HG03342 (cell line): ENCODE results near the gene TRNAU1AP.
"Not testable (repeated sequence)": the region's sequence is repeated elsewhere in the genome, so short reads cannot be mapped to it uniquely, and the experiment has no call there.

Experiments
- ATAC-seq: cut with Tn5 transposase; IDR thresholded peaks from one replicate; pipeline ENCODE4 v1.9.1; 2021; ENCODE audit warnings: mild to moderate bottlenecking, moderate library complexity; ENCODE audit not compliant: unreplicated experiment

Gene TRNAU1AP

DNA sequence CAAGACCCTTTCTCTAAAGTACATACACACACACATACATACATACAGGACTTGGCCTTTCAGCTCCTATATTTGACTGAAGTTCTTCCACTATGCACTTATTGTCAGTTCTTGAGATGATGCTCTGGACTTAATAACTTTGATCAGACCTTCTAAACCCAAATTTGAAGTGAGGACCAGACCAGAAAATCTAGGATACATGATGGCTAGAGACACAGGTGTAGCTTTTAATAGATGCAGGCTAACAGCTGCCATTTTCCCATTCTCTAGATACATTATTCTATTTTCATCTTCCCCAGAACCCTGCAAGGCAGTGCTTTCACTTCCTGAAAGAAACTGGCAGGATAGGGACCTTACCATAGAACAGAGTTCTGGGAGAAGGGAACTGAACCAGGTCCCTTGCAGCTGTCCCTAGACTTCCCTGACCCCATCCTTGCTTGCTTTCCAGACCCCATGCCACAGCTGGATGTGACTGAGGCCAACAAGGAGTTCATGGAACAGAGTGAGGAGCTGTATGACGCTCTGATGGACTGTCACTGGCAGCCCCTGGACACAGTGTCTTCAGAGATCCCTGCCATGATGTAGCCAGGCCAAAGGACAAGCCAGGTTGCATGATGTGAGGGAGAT is 24.3 kb downstream of the TRNAU1AP start:
- no peak for ATAC-seq

DNA sequence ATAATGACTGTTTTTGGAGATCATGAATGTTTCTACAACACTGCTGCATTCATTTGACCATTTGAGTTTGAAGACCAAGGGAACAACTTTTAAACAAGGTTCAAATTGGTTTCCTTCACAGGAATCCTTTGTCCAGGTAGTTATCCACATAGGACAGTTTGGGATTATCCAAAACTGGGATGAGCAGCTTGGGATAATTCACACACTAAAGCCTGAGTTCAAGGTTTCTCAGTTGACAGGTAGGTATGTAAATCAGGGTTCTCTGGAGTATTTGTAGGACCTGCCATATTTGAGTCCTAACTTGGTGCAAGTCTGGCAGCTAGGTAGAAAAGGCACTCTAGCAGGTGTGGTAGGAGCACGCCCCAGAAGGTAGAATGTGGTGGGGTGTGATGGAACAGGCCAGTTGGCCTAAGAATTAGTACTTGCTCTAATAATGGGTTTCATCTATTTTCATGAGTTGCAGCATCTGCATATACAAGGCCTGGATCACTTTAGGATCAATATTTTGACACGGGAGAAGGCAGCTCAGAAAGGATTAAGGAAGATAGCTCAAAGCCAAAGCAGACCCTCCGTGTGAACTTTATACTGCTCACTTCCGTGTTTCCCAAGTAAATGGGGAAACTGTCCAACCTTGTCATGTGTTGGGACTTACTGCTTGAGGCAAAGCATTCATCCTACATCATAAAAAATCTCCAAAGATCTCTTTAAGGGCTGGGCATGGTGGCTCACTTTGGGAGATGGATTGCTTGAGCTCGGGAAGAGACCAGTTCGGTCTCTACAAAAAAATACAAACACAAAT is 25.1 kb downstream of the TRNAU1AP start:
- ATAC-seq: no peak

DNA sequence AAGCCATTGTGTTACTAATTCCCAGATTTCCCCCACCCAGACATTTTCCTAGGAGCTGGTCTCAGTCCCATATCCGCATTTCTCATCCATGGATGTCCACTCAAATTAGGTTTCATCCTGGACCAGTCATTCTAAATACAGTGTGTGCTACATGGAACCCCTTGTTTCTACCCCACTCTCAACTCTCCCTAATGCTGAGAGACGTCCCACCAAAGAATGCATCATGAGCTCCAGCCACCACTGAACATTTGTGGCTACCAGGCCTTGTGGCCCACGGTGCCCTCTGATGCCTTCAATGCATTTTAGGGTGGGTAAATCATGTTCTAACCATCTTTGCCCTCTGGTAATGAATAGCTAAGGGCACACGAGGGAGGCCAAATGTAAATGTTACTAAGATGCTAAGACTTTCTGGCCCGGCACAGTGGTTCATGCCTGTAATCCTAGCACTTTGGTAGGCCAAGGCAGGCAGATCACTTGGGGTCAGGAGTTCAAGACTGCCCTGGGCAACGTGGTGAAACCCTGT is 25.9 kb downstream of the TRNAU1AP start:
- ATAC-seq: no peak

- ATAC-seq: no peak
Observed at GRCh38 chr1:28579401-28579800, 26.5 kb downstream of the TRNAU1AP start.

DNA sequence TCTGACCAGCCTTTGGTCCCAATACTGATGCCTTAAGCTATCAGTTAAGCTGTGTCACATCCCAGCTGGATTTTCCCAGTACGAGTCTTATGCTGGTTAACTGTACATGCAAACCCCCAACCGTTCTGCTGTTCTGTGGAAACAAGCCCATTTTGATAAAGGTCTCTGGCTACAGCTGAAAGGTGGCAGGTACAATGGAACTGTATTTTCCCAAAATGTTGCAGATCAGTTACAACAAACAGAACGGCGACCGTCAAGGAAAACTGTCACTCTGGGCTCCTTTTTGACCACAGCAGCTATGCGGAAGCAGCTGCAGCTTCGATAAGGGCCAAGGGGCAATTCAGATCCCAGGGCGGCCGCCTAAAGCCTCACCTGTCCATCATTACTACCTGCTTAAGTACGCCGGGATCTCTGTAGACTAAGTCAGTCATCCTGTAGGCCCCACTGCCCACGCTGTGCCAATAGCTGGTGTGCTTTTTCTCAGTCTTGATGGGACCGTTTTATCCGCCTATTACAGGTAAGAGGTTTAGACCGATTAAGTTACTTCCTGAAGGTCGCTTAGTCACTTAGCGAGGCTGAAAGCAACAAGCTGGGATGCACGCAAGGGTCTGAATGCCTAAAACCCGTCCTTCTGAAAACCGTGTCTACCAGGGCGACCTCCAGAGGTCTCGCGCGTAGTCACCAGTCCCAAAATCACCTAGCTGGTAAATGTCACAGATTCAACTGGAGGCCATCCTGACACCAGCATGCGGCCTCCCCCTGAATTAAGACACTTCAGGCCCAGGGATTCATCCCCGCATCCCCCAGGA is 28.0 kb downstream of the TRNAU1AP start:
- ATAC-seq: peak; percentile 13

DNA sequence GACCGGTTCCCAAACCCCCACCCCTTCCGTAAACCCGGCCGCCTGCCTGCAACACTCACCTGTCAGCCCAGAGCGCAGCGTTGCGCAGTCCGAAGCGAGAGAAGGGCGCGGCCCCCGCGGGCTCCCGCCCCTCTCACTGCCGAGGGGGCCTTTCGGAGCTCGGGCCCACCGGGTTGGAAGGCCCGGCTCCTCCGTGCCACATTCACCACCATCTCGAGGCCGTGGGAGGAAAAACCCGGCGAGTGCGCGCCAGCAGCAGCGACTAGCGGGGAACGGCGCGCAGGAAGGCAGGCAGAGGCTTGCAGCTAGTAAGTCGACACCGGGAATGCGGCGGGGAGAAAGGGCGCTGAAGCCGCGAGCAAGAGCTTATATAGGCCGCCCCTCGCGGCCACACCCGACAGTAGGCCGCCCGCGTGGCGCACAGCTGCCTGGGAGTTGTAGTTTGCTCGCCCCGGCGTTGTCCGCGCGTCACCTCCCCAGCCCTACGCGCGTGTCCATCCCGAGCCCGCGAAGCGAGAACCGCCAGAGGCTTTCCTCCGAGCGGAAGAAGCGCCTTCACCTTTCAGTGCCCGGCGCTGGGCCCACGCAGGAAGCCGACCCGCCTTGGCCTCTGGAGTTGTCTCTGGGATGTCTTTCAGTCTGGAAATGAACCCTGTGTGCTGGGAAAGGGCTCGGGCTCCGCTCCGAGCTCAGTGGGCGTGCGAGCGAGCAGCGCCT is 28.8 kb downstream of the TRNAU1AP start:
- ATAC-seq: peak; percentile 81

GRCh38 chr1:28582248-28582615 is 29.3 kb downstream of the TRNAU1AP start:
- ATAC-seq: no peak

- not testable (repeated sequence) for ATAC-seq
Observed at GRCh38 chr1:28586585-28587391, 33.9 kb downstream of the TRNAU1AP start.

GRCh38 chr1:28591708-28592320 is 38.9 kb downstream of the TRNAU1AP start, which contains the start of gene RAB42:
RAB42 (plus strand) TSS chr1:28592265; CDS start chr1:28592512, 247 bp downstream.
- no peak for ATAC-seq

DNA sequence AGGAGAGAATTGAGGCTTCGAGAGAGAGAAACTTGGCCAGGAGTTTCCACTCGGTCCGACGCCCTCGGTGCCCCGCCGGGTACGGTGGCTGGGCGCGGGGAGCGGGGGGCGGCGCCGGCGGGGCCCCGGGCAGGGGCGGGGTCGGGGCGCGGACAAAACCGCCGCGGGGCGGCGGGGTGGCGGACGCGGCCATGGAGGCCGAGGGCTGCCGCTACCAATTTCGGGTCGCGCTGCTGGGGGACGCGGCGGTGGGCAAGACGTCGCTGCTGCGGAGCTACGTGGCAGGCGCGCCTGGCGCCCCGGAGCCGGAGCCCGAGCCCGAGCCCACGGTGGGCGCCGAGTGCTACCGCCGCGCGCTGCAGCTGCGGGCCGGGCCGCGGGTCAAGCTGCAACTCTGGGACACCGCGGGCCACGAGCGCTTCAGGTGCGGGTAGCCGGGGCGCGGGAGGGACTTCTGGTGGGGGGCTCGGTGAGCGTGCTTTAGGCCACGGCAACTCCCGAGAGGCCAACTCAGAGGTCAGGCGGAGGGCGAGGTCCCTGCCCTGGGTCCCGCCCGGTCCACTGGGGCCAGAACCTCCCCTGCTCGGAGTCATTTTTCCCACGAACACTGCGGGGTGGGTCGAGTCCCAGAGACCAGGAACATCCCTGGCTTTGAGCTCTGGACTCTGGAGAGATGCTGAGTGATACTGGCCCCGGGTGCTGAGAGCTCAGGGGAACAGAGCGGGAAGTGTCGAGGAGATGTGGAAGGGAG is 39.6 kb downstream of the TRNAU1AP start:
- no peak for ATAC-seq

- ATAC-seq: not testable (repeated sequence)
Observed at GRCh38 chr1:28593988-28594356, 41.1 kb downstream of the TRNAU1AP start.

DNA sequence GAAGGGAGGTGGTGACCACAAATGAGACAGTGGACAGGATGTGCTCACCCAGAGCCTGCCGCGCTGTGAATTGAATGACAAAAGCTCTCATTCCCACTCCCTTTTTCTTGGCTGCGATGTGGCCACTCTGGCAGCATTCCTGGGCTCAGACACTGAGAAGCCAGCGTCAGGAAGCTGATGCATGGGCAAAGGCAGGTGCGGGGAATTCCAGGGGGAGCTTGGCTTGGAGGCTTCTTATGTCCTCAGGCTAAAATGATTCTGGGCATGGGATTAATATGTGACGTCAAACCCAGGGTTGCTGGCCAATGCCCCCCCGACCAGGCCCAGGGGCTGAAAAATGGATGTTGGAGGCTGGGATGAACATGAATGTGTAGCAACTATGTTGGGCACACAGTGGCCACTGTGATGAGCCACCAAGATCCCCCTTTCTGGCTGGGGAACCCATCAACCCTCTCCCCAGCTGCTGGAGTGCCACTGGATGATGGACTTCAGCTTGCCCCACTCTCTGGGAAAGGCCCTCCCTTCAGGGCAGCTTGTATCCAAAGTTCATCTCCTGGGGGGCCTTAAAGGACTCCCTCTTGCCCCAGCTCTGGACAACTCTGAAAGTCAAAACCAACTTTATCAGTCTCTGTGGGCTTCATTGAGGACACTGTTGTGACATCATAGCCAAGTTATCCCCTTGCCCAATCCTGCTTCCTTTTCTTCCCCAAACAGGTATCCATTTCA is 42.0 kb downstream of the TRNAU1AP start:
- not testable (repeated sequence) for ATAC-seq

DNA sequence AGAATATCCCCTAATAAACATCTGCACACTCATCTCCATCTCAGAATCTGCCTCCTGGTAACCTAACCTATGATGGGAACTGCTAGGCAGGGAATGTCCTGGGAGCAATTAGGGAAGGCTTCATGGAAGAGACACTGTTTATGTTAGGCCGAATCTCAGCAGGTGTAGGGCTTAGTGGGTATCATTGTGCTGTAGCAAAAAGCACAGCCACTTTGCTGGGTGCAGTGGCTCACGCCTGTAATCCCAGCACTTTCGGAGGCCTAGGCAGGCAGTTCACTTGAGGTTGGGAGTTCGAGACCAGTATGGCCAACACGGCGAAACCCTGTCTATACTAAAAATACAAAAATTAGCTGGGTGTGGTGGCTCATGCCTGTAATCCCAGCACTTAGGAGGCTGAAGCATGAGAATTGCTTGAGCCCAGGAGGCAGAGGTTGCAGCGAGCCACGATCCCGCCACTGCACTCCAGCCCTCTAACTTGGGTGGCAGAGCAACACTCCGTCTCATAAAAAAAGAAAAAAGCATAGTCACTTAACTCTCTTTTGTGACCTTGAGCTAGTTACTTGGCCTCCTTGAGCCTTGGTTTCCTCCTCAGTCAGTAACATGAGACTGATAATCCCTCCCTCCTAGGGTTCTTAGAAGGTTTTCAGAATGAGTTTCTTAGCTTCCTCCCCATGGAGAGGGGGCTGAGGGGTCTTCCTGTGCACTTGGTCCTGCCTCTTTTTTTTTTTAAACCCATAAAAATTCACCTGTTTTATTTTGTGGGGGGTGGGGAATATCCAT is 42.7 kb downstream of the TRNAU1AP start:
- ATAC-seq: no peak

DNA sequence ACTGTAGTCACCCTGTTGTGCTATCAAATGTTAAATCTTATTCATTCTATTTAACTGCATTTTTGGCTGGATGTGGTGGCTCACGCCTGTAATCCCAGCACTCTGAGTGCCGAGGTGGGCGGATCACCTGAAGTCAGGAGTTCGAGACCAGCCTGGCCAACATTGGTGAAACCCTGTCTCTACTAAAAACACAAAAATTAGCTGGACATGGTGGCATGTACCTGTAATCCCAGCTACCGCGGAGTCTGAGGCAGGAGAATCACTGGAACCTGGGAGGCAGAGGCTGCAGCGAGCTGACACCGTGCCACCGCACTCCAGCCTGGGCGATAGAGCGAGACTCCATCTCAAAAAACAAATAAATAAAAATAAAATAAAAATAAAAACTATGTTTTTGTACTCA is 43.4 kb downstream of the TRNAU1AP start:
- not testable (repeated sequence) for ATAC-seq

GRCh38 chr1:28601696-28602095 is 48.8 kb downstream of the TRNAU1AP start:
- peak; percentile 56 for ATAC-seq

DNA sequence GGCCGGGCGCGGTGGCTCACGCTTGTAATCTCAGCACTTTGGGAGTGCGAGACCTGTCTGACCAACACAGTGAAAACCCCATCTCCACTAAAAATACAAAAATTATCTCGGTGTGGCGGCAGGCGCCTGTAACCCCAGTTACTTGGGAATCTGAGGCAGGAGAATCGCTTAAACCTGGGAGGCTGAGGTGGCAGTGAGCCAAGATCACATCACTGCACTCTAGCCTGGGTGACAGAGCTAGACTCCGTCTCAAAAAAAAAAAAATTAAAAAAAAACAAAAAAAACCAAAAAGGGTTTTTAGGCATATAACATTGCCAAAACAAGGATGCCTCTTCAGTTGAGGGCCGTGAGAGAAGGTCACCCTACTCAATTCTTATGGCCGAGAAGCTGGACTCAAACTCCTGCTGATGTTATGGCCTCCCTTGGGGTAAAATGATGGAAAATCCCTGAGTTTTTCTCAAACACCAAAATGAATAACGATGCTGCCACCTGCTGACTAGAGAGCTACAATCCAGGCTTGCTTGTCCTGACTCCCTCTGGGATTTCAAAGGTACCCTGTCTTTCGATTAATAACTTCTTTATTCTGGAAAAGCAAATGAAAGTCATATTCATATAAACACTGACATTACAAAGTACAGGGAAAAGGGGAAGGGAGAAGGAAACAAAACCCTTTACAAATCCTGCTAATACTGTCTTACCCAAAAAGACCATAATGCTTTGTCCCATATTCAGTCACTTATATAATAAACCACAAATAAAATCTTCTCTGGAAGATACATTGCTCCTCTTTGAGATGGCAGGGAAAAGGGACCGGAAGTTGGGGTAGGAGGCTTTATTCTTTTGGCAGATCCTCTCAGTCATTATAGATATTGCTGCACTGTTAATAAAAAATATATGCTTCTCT is 49.9 kb downstream of the TRNAU1AP start:
- no peak for ATAC-seq
